ENCODE results near the gene CA5A. TPM values are rescaled to one million over a fixed set of nuclear protein-coding genes. Genes with fewer than 3 reads are reported as not detected.

Gene CA5A
- total RNA-seq, 4 donors from 2014 or later = not detected

- Histone ChIP-seq H3K9me3 (no peaks in the 10 kb centered on the region), H3K4me3 (no peak overlapping the region), H3K27me3 (no peaks in the 10 kb centered on the region), H3K36me3 (peaks cover 26% of the 10 kb centered on the region), H3K27ac (no peak overlapping the region), H3K4me1 (no peaks in the 10 kb centered on the region)
- 94% methylated on average over 12 of the region's 22 CpGs for WGBS
- TF ChIP-seq CTCF (IDR thresholded peaks at IDR 0.05) = no peak
- TF ChIP-seq EP300 (IDR thresholded peaks at IDR 0.05) = no peak
- TF ChIP-seq POLR2AphosphoS5 (IDR thresholded peaks at IDR 0.05) = no peak
- TF ChIP-seq POLR2A (IDR thresholded peaks at IDR 0.05) = no peak
- DNase-seq (ENCODE audit: low spot score in 2 of 2) = no peak
Measured at GRCh38 chr16:87841340-87842208, 94.8 kb downstream of the CA5A start.

- no peaks in the 10 kb centered on the region for H3K9me3 ChIP-seq
- 86% methylated on average over 17 of the region's 29 CpGs for WGBS
- H3K36me3 ChIP-seq = peaks cover 36% of the 10 kb centered on the region
- no peak for TF ChIP-seq CTCF (IDR thresholded peaks at IDR 0.05)
- TF ChIP-seq POLR2AphosphoS5 (IDR thresholded peaks at IDR 0.05) = no peak
- H3K4me3 ChIP-seq = no peak overlapping the region
- H3K4me1 ChIP-seq = no peaks in the 10 kb centered on the region
- H3K27ac ChIP-seq = no peak overlapping the region
- no peaks in the 10 kb centered on the region for H3K27me3 ChIP-seq
- DNase-seq (ENCODE audit: low spot score in 2 of 2) = no peak
Measured at GRCh38 chr16:87840271-87840978, 95.9 kb downstream of the CA5A start.

DNA sequence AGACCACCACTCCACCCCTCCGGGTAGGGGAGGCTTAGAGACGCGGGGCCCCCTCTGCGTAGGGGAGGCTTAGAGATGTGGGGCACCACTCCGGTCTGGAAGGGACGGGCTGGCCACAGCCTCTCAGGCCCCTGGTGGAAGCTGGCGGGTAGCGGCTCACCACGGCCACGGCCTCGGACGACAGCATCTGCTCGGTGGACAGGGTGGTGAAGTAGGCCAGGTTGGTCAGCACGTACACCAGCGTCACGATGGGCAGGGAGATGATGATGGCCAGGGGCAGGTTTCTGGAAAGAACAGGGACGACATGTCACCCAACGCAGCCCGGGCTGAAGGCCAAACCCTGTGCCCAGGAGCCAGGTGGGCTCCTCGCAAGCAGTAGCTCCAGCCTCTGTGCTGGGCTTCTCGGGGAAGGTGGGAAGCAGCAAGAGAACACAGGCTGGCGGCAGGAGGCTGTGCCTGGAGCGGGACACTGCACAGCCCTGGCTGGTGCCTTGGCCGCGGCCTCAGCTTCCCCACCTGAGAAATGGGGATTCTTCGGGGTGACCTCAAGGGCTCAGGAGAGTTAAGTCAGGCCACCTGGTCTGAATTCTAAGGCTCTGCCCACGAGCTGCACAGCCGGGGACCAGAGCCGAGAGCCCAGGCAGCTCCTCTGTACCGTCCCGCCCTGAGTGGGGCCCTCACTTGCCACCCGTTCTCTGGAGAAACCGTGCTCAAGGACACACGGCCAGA is 96.6 kb downstream of the CA5A start:
- Histone ChIP-seq H3K4me3 (no peak overlapping the region), H3K36me3 (peaks cover 36% of the 10 kb centered on the region), H3K4me1 (no peaks in the 10 kb centered on the region), H3K27me3 (no peaks in the 10 kb centered on the region), H3K27ac (no peak overlapping the region), H3K9me3 (no peaks in the 10 kb centered on the region)
- WGBS = 92% methylated on average over 21 of the region's 34 CpGs
- DNase-seq (ENCODE audit: low spot score in 2 of 2) = no peak
- no peak for TF ChIP-seq POLR2A (IDR thresholded peaks at IDR 0.05)
- no peak for TF ChIP-seq POLR2AphosphoS5 (IDR thresholded peaks at IDR 0.05)
- no peak for TF ChIP-seq CTCF (IDR thresholded peaks at IDR 0.05)
- TF ChIP-seq EP300 (IDR thresholded peaks at IDR 0.05) = no peak

- Histone ChIP-seq H3K9me3 (no peaks in the 10 kb centered on the region), H3K4me3 (no peak overlapping the region), H3K36me3 (peaks cover 41% of the 10 kb centered on the region), H3K27ac (no peak overlapping the region), H3K4me1 (no peaks in the 10 kb centered on the region), H3K27me3 (no peaks in the 10 kb centered on the region)
- 84% methylated on average over 15 of the region's 27 CpGs for WGBS
- TF ChIP-seq POLR2AphosphoS5 (IDR thresholded peaks at IDR 0.05) = no peak
- TF ChIP-seq CTCF (IDR thresholded peaks at IDR 0.05) = no peak
- no peak for TF ChIP-seq EP300 (IDR thresholded peaks at IDR 0.05)
- no peak for TF ChIP-seq POLR2A (IDR thresholded peaks at IDR 0.05)
- no peak for DNase-seq (ENCODE audit: low spot score in 2 of 2)
Measured at GRCh38 chr16:87838643-87839541, 97.4 kb downstream of the CA5A start.

Other genes starting within 250 kb of the CA5A start
- 100 to 1,000 TPM in 1 of 4 donors, 10 to 100 TPM in 3; 26.6 to 104 (median 30.1) TPM for gene KLHDC4, start 170.5 kb downstream of the CA5A start, total RNA-seq
- gene SLC7A5, start 67.0 kb downstream of the CA5A start, total RNA-seq = 10 to 100 TPM in 3 of 4 donors, 1 to 10 TPM in 1; 10.0 to 99.4 (median 61.1) TPM
- 10 to 100 TPM; 24.9 to 40.1 (median 26.5) TPM for gene BANP, start 14.9 kb upstream of the CA5A start, total RNA-seq

Measured in suprapubic skin (tissue), 4 donors.